Kidney (tissue), 14 donors: ENCODE measurements around the gene ACOXL. TPM values are rescaled to one million over a fixed set of nuclear protein-coding genes. Genes with fewer than 3 reads are reported as not detected.

Experiments used
- DNase-seq, 5 donors: peaks; one replicate each; pipeline ENCODE4 v3.0.0-alpha.2; 2013 to 2020
- FAIRE-seq: peaks from 2 replicates; lab custom pipeline; 2012; peaks lifted over from hg19 to GRCh38; lab: Jason Lieb, UNC
- H3K27ac ChIP-seq, 2 donors: one replicate each; pipeline ENCODE4 v1.7.0; 2013; ENCODE audit warnings: low read depth in 2 of 2, low read length in 2 of 2, inconsistent platforms in 1 of 2
- H3K27me3 ChIP-seq: one replicate; pipeline ENCODE4 v1.7.1; 2013; ENCODE audit warnings: low read length, inconsistent platforms; ENCODE audit not compliant: control insufficient read depth, insufficient read depth
- H3K36me3 ChIP-seq, 3 donors: one replicate each; pipeline versions ENCODE4 v1.7.0 to v1.7.1; 2013; ENCODE audit warnings: low read length in 3 of 3, control low read depth in 1 of 3, inconsistent platforms in 1 of 3; ENCODE audit not compliant: insufficient read depth in 3 of 3, control insufficient read depth in 2 of 3
- H3K4me1 ChIP-seq, 3 donors: one replicate each; pipeline versions ENCODE4 v1.7.0 to v1.7.1; 2013; ENCODE audit warnings: low read length in 3 of 3, inconsistent platforms in 1 of 3, low read depth in 1 of 3; ENCODE audit not compliant: control insufficient read depth in 2 of 3, insufficient read depth in 2 of 3
- H3K4me3 ChIP-seq, 3 donors: one replicate each; pipeline versions ENCODE4 v1.7.0 to v1.8.1; 2013; ENCODE audit warnings: low read length in 3 of 3, control low read depth in 1 of 3, inconsistent platforms in 1 of 3
- H3K9ac ChIP-seq, 3 donors: one replicate each; pipeline versions ENCODE4 v1.7.0 to v1.7.1; 2013; ENCODE audit warnings: low read length in 3 of 3, control low read depth in 1 of 3, inconsistent platforms in 1 of 3
- H3K9me3 ChIP-seq, 3 donors: one replicate each; pipeline versions ENCODE4 v1.7.0 to v1.7.1; 2013; ENCODE audit warnings: low read length in 3 of 3, control low read depth in 1 of 3, inconsistent platforms in 1 of 3; ENCODE audit not compliant: control insufficient read depth in 2 of 3, insufficient read depth in 1 of 3
- CTCF ChIP-seq: IDR thresholded peaks from 3 replicates; pipeline ENCODE4 v1.5.1; 2012; ENCODE audit warnings: mild to moderate bottlenecking, moderate library complexity, borderline replicate concordance; ENCODE audit not compliant: insufficient read depth; ENCODE audit errors: extremely low read depth
- intact Hi-C: fragments of 100-400 bp; cut with DNase I; formaldehyde crosslinking; loops from one replicate; pipeline ENCODE4 v1.11.1; 2022
- polyA plus RNA-seq: library from polyadenylated mRNA; stranded (reverse); fragments of 350-450 nt; fragmentation: Illumina TruSeq; extraction: RNeasy Lipid Tissue Mini Kit (QIAGEN cat#74804); gene quantifications from one replicate; pipeline ENCODE4 v1.2.3, GENCODE V29; 2014; ENCODE audit warnings: low read depth, low replicate concordance; ENCODE audit not compliant: insufficient read depth
- total RNA-seq: library from RNA; stranded (reverse); fragmentation: NEBNext Ultra II Directional; extraction: Animal tissue kit (Norgen Biotek cat#: 25700); gene quantifications from one replicate; pipeline ENCODE4 v1.2.1, GENCODE V29; 2021
- donor health status: control.
- donor health status: control.
- donor health status: control.
- donor health status: control.
- donor health status: control.
- donor health status: DM: yes; HTN: yes; CAD: no.
- donor health status: Normal renal cell carcinoma (clear cell type).

The ACOXL gene
- total and polyA plus RNA-seq, 2 donors from 2014 or later, result 2.0 TPM; not detected in 1

- Histone ChIP-seq H3K36me3 (no peaks in the 10 kb centered on the region), H3K27me3 (no peaks in the 10 kb centered on the region), H3K27ac (no peak overlapping the region), H3K4me1 (no peaks in the 10 kb centered on the region), H3K9ac (no peak overlapping the region), H3K4me3 (no peak overlapping the region), H3K9me3 (no peaks in the 10 kb centered on the region)
- no peak for TF ChIP-seq CTCF
- intact Hi-C loops, result no loop called here
- DNase-seq (no peak), FAIRE-seq (no peak)
Measured at GRCh38 chr2:110860630-110861029, 128.3 kb downstream of the ACOXL start.

DNA sequence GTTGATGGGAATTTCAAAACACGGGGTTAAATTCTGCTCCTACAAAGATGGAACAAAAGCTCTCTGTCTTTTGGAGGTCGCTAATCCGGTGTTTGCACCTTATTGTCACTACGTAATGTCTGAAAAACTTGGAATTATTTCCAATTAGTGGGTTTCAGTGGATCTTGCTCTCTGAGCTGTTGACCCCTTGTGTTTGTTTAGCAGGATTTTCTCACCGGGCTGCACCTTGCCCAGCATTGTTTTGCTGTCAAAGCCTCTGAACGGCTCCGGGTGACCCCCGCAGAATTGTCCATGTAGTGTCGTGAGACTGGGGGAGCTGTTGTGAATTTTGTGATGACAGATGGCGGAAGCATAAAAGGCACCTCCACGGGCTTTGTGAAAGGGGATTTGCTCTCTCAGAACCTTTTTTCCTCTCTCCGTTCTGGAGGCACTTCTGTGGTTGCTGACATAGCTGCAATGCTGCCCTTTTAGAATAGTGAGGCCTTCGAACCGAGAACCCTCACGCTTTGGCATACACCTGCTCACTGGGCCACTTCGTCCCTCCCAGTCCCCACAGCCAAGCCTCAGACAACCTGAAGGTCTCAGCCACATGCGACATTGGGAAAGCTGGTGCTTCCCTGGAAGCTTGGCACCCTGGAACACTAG lies 129.4 kb downstream of the ACOXL start:
- H3K27ac ChIP-seq, result no peak overlapping the region
- intact Hi-C loops, result no loop called here
- no peak for TF ChIP-seq CTCF
- DNase-seq, result no peak
- no peaks in the 10 kb centered on the region for H3K36me3 ChIP-seq
- H3K27me3 ChIP-seq, result no peaks in the 10 kb centered on the region
- FAIRE-seq, result no peak
- H3K9ac ChIP-seq, result no peak overlapping the region
- H3K9me3 ChIP-seq, result no peaks in the 10 kb centered on the region
- H3K4me3 ChIP-seq, result no peak overlapping the region
- H3K4me1 ChIP-seq, result no peaks in the 10 kb centered on the region

DNA sequence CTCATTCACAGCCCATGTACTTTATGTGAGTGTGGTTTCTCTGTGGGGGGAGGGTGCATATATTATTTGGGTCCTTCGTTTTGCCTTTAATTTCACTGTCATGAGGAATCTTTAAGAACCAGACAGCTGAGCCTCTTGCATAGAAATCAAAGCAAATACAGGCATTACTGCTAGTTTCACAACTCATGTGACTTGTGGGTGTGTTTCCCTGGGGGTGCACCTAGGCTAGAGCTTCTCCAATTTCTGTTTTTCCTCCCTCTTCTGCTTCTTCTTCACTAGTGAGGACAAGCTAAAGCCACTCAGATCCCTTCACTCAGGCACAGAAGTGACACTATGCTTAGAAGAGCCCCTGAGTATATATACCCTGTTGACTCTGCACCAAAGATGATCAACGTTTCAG lies 131.4 kb downstream of the ACOXL start:
- no peak overlapping the region for H3K9ac ChIP-seq
- no peak overlapping the region for H3K27ac ChIP-seq
- H3K36me3 ChIP-seq, result no peaks in the 10 kb centered on the region
- H3K9me3 ChIP-seq, result no peaks in the 10 kb centered on the region
- FAIRE-seq, result no peak
- intact Hi-C loops, result no loop called here
- H3K4me3 ChIP-seq, result no peak overlapping the region
- no peaks in the 10 kb centered on the region for H3K4me1 ChIP-seq
- no peak for TF ChIP-seq CTCF
- DNase-seq, result no peak
- H3K27me3 ChIP-seq, result no peaks in the 10 kb centered on the region

DNA sequence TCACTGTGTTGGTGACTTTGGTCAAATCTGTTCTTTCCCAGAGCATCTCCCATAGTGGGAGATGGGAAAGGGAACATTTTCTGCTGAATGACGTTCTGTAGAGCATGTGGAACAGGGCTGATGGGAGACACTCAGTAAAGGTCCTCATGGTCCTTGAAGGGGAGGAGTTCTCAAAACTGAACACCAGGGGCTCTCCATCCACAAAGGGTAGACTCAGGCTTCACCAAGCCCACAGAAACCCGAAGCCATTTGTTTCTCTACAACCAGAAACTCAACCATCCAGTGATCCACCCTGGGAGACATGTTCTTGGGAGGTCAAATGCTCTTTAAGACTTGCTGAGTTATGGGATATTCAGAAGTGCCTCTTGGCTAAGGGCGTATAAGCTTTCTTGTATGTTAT lies 131.8 kb downstream of the ACOXL start:
- no peaks in the 10 kb centered on the region for H3K9me3 ChIP-seq
- H3K4me3 ChIP-seq, result no peak overlapping the region
- no peaks in the 10 kb centered on the region for H3K4me1 ChIP-seq
- no peak for DNase-seq
- no peak overlapping the region for H3K27ac ChIP-seq
- H3K9ac ChIP-seq, result no peak overlapping the region
- intact Hi-C loops, result no loop called here
- H3K27me3 ChIP-seq, result no peaks in the 10 kb centered on the region
- FAIRE-seq, result no peak
- TF ChIP-seq CTCF, result no peak
- H3K36me3 ChIP-seq, result no peaks in the 10 kb centered on the region
